GM19025 (cell line): ENCODE results near the gene KPNA1.
"Not testable (repeated sequence)": the region's sequence is repeated elsewhere in the genome, so short reads cannot be mapped to it uniquely, and the experiment has no call there.

Source experiments
- ATAC-seq: cut with Tn5 transposase; IDR thresholded peaks from one replicate; pipeline ENCODE4 v1.9.1; 2021; ENCODE audit warnings: mild to moderate bottlenecking, low read depth, moderate library complexity; ENCODE audit not compliant: unreplicated experiment

Gene KPNA1

GRCh38 chr3:122488262-122488973, 26.3 kb downstream of the KPNA1 start:
- ATAC-seq = no peak

DNA sequence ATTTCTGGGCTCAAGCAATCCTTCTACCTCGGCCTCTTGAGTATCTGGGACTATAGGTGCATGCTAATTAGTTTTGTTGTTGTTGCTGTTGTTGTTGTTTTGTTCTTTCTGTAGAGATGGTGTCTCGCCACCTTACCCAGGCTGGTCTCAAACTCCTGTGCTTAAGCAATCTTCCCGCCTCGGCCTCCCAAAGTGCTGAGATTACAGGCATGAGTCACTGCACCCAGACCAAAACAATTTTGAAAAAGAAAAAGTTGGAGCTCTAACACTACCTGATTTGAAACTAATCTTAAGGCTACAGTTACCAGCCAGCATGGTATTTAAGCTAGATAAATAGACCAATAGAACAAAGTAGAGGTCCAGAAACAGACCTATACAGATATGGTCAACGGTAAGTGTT, 29.8 kb downstream of the KPNA1 start:
- no peak for ATAC-seq

GRCh38 chr3:122481390-122481789, 33.3 kb downstream of the KPNA1 start:
- no peak for ATAC-seq

DNA sequence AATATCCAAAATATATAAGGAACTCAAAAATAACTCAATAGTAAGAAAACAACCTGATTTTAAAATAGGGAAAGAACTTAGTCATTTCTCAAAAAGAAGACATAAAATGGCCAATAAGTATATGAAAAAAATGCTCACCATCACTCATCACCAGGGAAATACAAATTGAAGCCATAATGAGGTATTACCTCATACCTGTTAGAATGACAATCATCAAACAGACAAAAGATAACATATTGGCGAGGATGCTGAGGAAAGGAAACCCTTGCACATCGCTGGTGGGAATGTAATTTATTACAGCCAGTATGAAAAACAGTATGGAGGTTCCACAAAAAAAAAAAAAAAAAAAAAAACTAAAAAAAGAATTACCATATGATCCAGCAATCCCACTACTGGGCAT, 38.2 kb downstream of the KPNA1 start:
- ATAC-seq = no peak

GRCh38 chr3:122475316-122475715, 39.4 kb downstream of the KPNA1 start:
- ATAC-seq = no peak

- ATAC-seq = no peak
Measured at GRCh38 chr3:122469659-122470058, 45.1 kb downstream of the KPNA1 start.

- ATAC-seq = peak; percentile 72
Measured at GRCh38 chr3:122468896-122469533, 45.7 kb downstream of the KPNA1 start.

- ATAC-seq = no peak
Measured at GRCh38 chr3:122466701-122467240, 48.0 kb downstream of the KPNA1 start.

DNA sequence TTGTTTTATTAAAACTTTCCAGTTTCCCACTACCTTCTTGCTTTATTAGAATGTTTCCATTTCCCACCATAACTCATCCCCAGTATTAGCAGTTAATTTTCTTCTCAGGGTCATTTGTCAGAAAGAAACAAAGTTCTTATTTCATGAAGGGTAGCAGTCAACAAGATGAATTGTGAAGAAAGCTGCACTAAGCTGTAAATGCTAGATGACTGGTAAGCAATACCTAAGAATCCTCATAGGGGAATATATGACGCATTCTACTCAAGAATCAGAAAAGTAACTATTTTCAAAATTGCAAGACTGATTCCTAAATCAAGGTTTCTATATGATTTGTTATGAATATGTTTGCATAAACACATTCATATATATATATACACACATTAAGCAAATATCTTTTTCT, 50.1 kb downstream of the KPNA1 start:
- no peak for ATAC-seq

DNA sequence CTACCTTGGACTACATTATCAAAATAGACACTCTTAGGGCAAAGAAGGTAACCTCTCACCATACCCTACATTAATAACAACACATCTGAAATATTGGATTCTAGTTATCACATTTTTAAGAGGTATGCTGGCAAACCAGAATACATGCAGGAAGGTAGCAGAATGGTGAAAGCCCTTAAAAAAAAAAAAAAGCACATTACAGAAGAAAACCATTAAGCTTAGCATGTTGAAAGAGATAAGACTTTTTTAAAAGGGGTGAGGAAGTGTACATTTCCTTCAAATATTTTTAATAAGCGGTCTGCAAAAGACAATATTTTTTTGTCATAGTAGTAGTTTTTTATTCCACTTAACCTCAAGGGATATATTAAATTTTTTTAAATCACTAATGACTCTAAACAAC, 52.3 kb downstream of the KPNA1 start:
- ATAC-seq = no peak

- ATAC-seq = no peak
Measured at GRCh38 chr3:122461806-122462205, 52.9 kb downstream of the KPNA1 start.

- ATAC-seq = no peak
Measured at GRCh38 chr3:122458992-122459391, 55.7 kb downstream of the KPNA1 start.

GRCh38 chr3:122457706-122458105, 57.0 kb downstream of the KPNA1 start:
- no peak for ATAC-seq

DNA sequence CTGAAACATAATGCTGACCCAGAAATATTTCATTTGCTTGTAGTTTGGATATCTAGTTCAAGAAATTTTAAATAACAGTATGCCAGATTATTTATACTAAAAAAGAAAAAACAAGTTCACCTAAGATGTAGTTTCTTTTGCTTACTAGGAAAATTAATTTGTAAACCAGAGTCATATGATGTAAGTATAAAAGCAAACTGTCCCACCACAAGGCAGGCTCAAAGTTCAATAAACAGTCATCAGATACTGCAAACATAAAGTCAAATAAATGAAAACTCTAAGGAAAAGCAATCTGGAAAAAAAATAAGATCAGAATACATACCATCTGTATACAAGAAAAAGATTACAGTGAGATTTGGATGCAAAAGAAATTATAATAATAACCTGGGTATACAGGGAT, 58.7 kb downstream of the KPNA1 start:
- no peak for ATAC-seq

GRCh38 chr3:122451371-122451770, 63.4 kb downstream of the KPNA1 start:
- ATAC-seq = no peak

- ATAC-seq = not testable (repeated sequence)
Measured at GRCh38 chr3:122448218-122448617, 66.5 kb downstream of the KPNA1 start.

DNA sequence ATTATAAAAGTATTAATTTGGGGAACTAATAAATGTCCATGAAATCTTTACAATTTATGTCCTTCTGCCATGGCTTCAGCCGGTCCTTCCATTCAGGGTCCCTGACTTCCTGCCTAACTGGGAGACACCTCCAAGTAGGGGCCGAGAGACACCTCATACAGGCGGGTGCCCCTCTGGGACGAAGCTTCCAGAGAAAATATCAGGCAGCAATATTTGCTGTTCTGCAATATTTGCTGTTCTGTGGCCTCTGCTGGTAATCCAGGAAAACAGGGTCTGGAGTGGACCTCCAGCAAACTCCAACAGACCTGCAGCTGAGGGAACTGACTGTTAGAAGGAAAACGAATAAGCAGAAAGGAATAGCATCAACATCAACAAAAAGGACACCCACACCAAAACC, 70.2 kb downstream of the KPNA1 start:
- ATAC-seq = not testable (repeated sequence)

DNA sequence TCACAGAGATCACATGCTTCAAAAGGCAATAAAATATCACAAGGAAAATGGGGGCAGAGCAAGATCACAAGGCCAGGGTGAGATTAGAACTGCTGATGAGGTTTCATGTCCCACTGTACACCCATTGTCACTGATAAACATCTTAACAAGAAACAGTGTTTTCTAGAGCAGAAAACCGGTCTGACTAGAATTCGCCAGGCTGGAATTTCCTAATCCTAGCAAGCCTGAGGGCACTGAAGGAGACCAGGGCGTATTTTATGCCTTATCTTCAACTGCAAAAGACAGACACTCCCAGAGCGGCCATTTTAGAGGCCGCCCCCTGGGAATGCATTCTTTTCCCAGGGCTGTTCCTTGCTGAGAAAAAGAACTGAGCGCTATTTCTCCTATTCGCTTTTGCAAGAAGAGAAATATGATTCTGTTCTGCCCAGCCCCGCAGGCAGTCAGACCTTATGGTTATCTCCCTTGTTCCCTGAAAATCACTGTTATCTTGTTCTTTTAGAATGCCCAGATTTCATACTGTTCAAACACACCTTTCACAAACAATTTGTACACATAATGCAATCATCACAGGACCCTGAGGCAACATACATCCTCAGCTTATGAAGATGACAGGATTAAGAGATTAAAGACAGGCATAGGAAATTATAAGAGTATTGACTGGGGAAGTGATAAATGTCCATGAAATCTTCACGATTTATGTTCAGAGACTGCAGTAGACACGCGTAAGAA, 70.8 kb downstream of the KPNA1 start:
- ATAC-seq = not testable (repeated sequence)

DNA sequence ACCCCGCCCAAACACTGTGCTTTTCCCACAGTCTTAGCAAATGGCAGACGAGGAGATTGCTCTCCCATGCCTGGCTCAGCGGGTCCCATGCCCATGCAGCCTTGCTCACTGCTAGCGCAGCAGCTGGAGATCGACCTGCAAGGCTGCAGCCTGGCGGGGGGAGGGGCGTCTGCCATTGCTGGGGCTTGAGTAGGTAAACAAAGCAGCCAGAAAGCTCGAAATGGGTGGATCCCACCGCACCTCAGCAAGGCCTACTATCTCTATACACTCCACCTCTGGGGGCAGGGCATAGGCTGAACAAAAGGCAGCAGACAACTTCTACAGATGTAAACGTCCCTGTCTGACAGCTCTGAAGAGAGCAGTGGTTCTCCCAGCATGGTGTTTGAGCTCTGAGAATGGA, 71.6 kb downstream of the KPNA1 start:
- ATAC-seq = no peak

- no peak for ATAC-seq
Measured at GRCh38 chr3:122435950-122436349, 78.8 kb downstream of the KPNA1 start.

- ATAC-seq = no peak
Measured at GRCh38 chr3:122430371-122430770, 84.4 kb downstream of the KPNA1 start.
